HG03039 (cell line): ENCODE data around the gene FRMD4A.

ENCODE experiments used
- ATAC-seq: cut with Tn5 transposase; IDR thresholded peaks from one replicate; pipeline ENCODE4 v1.9.1; 2021; ENCODE audit warnings: mild to moderate bottlenecking, moderate library complexity; ENCODE audit not compliant: unreplicated experiment

FRMD4A gene

DNA sequence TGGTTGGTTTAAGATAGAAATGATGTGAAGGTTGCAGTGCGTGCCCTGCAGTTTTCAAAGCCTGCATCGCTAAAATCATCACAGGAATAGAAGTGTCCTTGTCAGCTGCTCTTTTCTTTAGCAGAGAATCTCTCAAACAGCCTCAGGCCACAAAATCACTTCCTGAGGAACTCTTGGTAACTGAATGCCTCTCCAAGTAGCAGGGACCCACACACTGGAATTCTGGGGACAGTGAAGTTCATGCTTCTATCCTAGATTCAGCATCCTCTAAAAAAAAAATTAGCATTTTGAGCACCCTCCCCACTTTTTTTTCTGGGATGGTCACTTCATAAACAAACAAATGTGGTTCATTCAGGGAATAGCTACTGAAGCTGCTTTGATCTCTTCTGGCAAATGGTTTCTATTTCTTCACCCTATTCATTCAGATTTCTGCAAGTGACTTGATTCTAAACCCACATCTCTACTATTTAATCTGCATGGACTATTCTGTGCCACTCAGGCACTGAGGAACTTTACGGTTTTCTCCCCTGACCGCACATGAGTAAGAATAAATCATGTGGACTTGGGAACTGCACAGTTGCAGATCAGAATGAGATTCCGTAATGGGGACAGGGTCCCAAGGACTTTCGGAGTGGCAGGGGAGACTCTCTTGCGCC is 306.9 kb downstream of the FRMD4A start:
- ATAC-seq = no peak

DNA sequence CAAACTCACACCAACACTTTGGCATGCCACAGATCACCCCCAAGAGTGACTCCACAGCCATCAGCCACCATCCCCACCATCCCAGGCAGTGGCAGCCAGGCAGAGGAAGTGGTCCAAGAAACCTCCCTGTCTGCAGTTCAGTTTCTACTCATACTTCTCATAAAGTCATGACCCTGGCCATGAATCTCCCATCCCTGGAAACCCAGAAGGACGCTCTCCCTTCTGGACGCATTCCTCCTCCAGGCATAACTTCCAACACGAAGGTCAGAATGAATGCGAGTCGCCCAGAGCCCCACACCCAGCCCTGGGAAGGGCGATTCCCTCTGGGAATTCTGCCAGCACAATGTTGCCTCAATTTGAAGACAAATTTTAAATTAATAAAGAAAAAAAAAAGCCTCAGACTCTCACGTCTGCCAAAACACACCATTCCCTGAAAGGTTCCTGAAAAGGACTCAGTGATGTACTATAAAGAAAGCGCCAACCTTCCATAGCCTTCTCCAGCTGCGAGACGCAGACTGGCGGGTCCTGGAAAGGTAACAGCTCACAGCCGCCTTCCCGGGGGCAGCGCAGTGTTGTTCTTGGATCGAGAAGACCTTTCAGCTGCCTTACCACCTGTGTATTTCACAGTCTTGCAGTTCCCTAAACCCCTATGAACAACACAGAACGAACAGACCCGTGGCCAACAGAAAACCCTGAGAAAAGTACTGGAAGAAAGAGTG is 307.6 kb downstream of the FRMD4A start:
- no peak for ATAC-seq

GRCh38 chr10:14022052-14022451 is 308.7 kb downstream of the FRMD4A start:
- ATAC-seq = no peak

GRCh38 chr10:14020037-14020664 is 310.6 kb downstream of the FRMD4A start:
- ATAC-seq = no peak

- ATAC-seq = no peak
Measured at GRCh38 chr10:14017467-14017866, 313.3 kb downstream of the FRMD4A start.

- no peak for ATAC-seq
Measured at GRCh38 chr10:14016931-14017333, 313.8 kb downstream of the FRMD4A start.

DNA sequence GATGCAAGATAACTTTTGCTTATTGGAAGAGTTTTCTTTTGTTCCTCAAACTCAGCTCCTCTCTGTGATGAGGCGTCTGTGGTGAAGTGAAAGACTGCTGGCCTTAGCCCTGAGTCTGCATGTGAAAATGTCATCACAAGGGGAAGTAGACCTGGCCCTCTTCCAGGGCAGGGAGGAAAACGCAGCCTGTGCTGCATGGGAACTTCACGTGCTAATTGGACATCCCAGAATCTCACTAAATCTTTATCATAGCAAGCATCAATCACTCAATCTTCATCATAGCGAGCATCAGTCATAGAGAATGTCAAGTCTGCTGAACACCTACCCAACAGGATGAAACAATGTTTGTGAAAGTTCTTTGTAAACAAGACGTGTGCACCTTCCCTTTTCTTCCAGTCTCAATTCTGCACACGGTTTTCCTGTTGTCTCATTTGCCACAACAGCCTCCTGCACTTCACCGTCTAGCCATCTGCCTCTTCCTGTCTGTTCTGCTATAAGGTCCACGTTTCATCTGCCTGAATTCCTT is 314.6 kb downstream of the FRMD4A start:
- no peak for ATAC-seq

DNA sequence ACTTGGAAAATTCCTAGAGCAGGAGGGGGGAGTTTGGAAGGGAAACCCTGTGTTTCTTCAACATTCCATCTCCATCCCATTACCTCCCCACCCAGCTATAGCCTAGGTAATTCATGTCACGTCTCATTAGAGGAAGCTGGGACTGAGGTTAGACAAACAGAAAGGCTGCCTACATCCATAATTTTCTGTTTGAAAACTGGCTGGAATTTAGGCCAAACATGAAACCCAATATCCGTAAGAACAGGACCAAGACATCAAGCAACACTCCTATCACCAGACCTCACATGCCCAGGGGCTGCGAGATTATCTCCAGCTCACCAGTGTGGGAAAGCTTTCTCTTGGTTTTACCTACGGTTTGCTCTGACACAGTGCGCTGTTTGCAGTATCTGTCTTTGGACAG is 316.3 kb downstream of the FRMD4A start:
- ATAC-seq = no peak

DNA sequence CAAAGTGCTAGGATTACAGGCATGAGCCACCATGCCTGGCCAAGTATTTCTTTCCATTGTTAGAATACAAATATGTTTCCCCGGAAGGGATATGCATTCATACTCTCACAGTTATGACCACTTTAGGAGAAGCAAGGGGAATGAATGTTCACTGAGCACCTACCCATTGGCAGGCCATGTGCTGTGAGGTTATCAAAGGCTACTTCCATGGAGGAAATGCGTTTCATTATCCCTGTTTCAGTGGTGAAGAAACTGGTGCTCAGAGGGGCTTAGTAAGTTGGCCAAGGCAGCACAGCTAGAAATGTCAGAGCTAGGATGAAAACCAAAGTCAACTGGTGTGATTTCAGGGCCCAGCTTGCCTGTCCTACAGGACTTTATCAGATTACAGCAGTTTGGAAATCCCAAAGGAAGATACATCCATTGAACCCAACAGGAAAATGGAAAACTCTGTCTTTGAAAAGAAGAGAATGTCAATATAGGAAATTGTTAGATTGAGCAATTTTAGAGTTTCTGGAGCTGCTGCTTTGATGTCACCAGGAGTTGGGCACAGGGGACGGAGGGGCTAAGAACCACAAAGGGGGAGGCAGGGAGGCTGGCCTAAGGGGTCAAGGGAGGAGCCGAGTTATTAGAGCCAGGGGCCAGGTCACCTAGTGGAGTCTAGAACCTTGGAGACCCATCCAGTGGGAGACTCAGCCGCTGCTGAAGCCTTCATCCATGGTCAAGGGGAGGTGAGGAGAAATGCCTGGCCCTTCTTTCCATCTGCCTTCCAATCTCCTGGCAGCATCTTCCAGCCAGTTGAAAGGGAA is 319.8 kb downstream of the FRMD4A start:
- no peak for ATAC-seq

GRCh38 chr10:14010101-14010558 is 320.6 kb downstream of the FRMD4A start:
- ATAC-seq = no peak

- ATAC-seq = no peak
Measured at GRCh38 chr10:14009371-14010100, 321.2 kb downstream of the FRMD4A start.

DNA sequence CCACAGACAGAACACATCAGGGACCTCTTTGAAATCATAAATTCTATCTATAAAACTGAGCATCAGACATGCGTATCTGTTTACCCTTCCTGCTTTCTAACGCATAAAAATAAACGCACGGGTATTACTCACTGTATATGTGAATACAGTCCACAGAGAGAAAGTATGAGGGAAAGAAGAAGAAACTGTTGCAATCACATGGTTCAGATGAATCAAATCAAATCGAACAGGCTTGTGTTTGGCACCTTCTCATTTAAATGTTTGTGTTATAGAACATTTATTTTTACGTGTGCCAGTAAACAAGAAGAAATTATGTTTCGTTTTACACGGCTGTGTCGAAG is 322.0 kb downstream of the FRMD4A start:
- no peak for ATAC-seq

GRCh38 chr10:14004536-14004935 is 326.2 kb downstream of the FRMD4A start:
- no peak for ATAC-seq

- ATAC-seq = no peak
Measured at GRCh38 chr10:14003517-14004184, 327.1 kb downstream of the FRMD4A start.

DNA sequence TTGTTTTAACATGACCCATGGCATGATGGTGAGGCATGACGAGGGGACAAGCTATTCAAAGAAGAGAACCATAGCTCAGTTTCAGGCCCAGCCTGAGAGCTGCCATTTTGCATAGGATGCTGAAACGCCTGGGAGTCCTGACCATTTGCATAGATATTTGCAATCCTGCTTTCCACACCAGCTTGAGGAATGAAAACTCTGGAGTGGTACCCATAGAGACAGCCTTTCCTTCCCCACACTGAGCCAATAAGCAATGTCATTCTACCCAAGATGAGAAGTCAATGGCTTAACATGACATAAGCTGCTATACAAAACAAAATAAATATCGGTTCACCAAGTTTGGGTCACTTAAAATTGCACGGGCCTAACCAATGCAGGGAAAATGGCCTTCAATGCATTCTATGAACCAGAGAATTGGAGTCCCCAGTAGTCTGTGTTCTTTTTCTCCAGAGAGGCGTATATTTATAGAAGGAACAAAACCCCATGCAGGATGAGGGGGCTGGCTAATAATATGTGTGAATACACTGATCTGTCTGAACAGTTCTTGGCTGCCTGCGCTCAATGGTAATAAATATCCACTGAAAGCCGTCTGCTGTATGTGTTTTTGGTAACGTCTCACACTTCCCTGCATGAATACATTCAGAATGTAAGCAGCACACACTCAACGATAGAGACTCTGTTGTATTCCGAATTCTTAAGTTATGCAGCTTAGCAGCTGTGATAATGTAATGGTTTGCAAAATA is 329.3 kb downstream of the FRMD4A start:
- no peak for ATAC-seq

GRCh38 chr10:13998163-13998835 is 332.4 kb downstream of the FRMD4A start:
- ATAC-seq = no peak

DNA sequence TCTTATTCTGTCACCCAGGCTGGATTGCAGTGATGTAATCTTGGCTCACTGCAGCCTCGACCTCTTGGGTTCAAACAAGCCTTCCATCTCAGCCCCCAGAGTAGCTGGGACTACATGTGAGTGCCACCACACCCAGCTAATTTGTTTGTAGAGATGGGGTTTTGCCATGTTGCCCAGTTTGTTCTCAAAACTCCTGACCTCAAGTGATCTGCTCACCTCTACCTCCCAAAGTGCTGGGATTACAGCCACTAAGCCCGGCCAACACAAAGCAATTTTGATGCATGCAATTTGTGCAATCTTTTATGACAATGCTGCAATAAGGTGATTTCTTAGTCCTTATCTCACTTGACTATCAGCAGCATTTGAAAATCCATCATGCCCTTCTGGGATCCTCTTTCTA is 333.1 kb downstream of the FRMD4A start:
- ATAC-seq = no peak

GRCh38 chr10:13994932-13995331 is 335.8 kb downstream of the FRMD4A start:
- ATAC-seq = no peak

- no peak for ATAC-seq
Measured at GRCh38 chr10:13993673-13994089, 337.0 kb downstream of the FRMD4A start.
